Endothelial cell of umbilical vein (primary cell): ENCODE measurements around the gene PPCDC. TPM values are rescaled to one million over a fixed set of nuclear protein-coding genes. Genes with fewer than 3 reads are reported as not detected.

ENCODE experiments used
- BruUV-seq: library from RNA; stranded (reverse); fragments of 400-500 nt; replicated peaks from 2 replicates; lab custom pipeline; 2021; lab: Mats Ljungman, UMichigan
- CTCF ChIA-PET: fragments of 300-600, 350-600 bp; sonication (Branson Sonifier 250); formaldehyde crosslinking; loops from one replicate; lab custom pipeline; 2021; ENCODE audit warnings: antibody characterized with exemption, inconsistent platforms; lab: Charles Lee
- POLR2A ChIA-PET: fragments of 300-600, 350-600 bp; sonication (Branson Sonifier 250); formaldehyde crosslinking; loops from one replicate; lab custom pipeline; 2021; ENCODE audit warnings: antibody characterized with exemption, inconsistent platforms; lab: Charles Lee
- DNase-seq: peaks from one replicate; pipeline ENCODE4 v3.0.0-alpha.2; 2011; ENCODE audit warnings: low read depth, low spot score
- FAIRE-seq: peaks from 2 replicates; lab custom pipeline; 2011; peaks lifted over from hg19 to GRCh38; lab: Jason Lieb, UNC
- H2AFZ ChIP-seq: 2 replicates; pipeline ENCODE4 v1.6.0; 2012; ENCODE audit warnings: low read depth, low read length, control low read depth, inconsistent platforms
- H3K27ac ChIP-seq: 2 replicates; pipeline ENCODE4 v1.5.1; 2011; ENCODE audit warnings: low read depth, mild to moderate bottlenecking, control low read depth, low read length, moderate library complexity; ENCODE audit not compliant: insufficient read depth
- H3K27me3 ChIP-seq, 2 experiments: 2 replicates each; pipeline versions ENCODE4 v1.6.0 to v1.6.1; 2011; ENCODE audit warnings: low read length in 2 of 2, mixed read lengths in 1 of 2; ENCODE audit not compliant: control insufficient read depth in 2 of 2, insufficient read depth in 2 of 2
- H3K36me3 ChIP-seq, 2 experiments: 2 replicates in 1 of 2; 3 replicates in 1 of 2; pipeline ENCODE4 v1.5.1; 2011; ENCODE audit warnings: low read length in 2 of 2, mild to moderate bottlenecking in 1 of 2, moderate library complexity in 1 of 2; ENCODE audit not compliant: control insufficient read depth in 2 of 2, insufficient read depth in 2 of 2; ENCODE audit errors: extremely low read depth in 1 of 2
- H3K4me1 ChIP-seq: 3 replicates; pipeline ENCODE4 v1.5.1; 2011; ENCODE audit warnings: mild to moderate bottlenecking, low read length; ENCODE audit not compliant: control insufficient read depth, insufficient read depth; ENCODE audit errors: extremely low read depth
- H3K4me2 ChIP-seq: 2 replicates; pipeline ENCODE4 v1.6.1; 2011; ENCODE audit warnings: low read length, control low read depth, mixed read lengths; ENCODE audit not compliant: insufficient read depth
- H3K4me3 ChIP-seq, 3 experiments: fragments of 200-600 bp in 1 of 3; sonication (generic), shearing (Covaris generic) in 1 of 3; replicated peaks in 1 of 3; 2 replicates each; pipeline ENCODE4 v1.5.1; 2011 to 2016; ENCODE audit warnings: control low read depth in 3 of 3, low read length in 3 of 3, mild to moderate bottlenecking in 2 of 3, inconsistent platforms in 1 of 3, low read depth in 1 of 3, moderate library complexity in 1 of 3; ENCODE audit not compliant: insufficient read depth in 1 of 3
- H3K79me2 ChIP-seq: 2 replicates; pipeline ENCODE4 v1.6.0; 2012; ENCODE audit warnings: low read length, inconsistent platforms; ENCODE audit not compliant: control insufficient read depth, insufficient read depth
- H3K9ac ChIP-seq: replicated peaks from 2 replicates; pipeline ENCODE3; 2011; ENCODE audit warnings: low read length, control low read depth; ENCODE audit not compliant: insufficient read depth; ENCODE audit errors: extremely low read depth
- H3K9me1 ChIP-seq: replicated peaks from 3 replicates; pipeline ENCODE4 v1.6.0; 2011; ENCODE audit warnings: mild to moderate bottlenecking, low read length; ENCODE audit not compliant: control insufficient read depth, insufficient read depth; ENCODE audit errors: extremely low read depth
- H3K9me3 ChIP-seq: replicated peaks from 2 replicates; pipeline ENCODE4 v1.5.1; 2012; ENCODE audit warnings: low read length, inconsistent platforms; ENCODE audit not compliant: control insufficient read depth, insufficient read depth
- H4K20me1 ChIP-seq: replicated peaks from 2 replicates; pipeline ENCODE3; 2011; ENCODE audit warnings: mild to moderate bottlenecking, low read length; ENCODE audit not compliant: control insufficient read depth, insufficient read depth; ENCODE audit errors: extremely low read depth
- EZH2 ChIP-seq: IDR thresholded peaks from 2 replicates; pipeline ENCODE4 v1.6.1; 2012; ENCODE audit warnings: borderline replicate concordance, low read depth, mild to moderate bottlenecking, moderate library complexity, low read length, inconsistent platforms; ENCODE audit not compliant: severe bottlenecking
- FOS ChIP-seq: IDR thresholded peaks from 2 replicates; pipeline ENCODE4 v1.6.1; 2011; ENCODE audit warnings: mild to moderate bottlenecking, low read length, moderate library complexity, borderline replicate concordance; ENCODE audit not compliant: insufficient read depth
- GATA2 ChIP-seq: IDR thresholded peaks from 2 replicates; pipeline ENCODE4 v1.7.0; 2011; ENCODE audit warnings: low read depth, mild to moderate bottlenecking, moderate library complexity, mixed read lengths, low read length; ENCODE audit not compliant: insufficient read length, insufficient read depth
- JUN ChIP-seq: IDR thresholded peaks from 2 replicates; pipeline ENCODE4 v1.6.1; 2011; ENCODE audit warnings: borderline replicate concordance, low read depth; ENCODE audit not compliant: insufficient read length, insufficient read depth
- MYC ChIP-seq: IDR thresholded peaks from one replicate; pipeline ENCODE4 v1.6.1; 2011; ENCODE audit warnings: mild to moderate bottlenecking, low read depth, low read length
- POLR2A ChIP-seq: IDR thresholded peaks from 2 replicates; pipeline ENCODE4 v1.6.1; 2012; ENCODE audit warnings: low read depth, mild to moderate bottlenecking, control low read depth, low read length
- POLR2AphosphoS5 ChIP-seq: IDR thresholded peaks from 2 replicates; pipeline ENCODE4 v1.6.1; 2012; ENCODE audit warnings: low read depth, mild to moderate bottlenecking, control low read depth, low read length, moderate library complexity; ENCODE audit not compliant: insufficient read depth
- dilution Hi-C: fragments of 300-500 bp; cut with MboI; formaldehyde crosslinking; loops from one replicate; pipeline ENCODE4 v1.15.0; 2019; ENCODE audit warnings: low sequenced_read_pairs; ENCODE audit not compliant: extremely low pct_ligation_motif_present
- intact Hi-C: fragments of 100-400 bp; cut with micrococcal nuclease; formaldehyde crosslinking; loops from one replicate; pipeline ENCODE4 v1.10.0; 2022
- polyA plus RNA-seq, 4 experiments: library from polyadenylated mRNA; depleted of rRNA in 3 of 4; stranded (reverse) in 3 of 4; unstranded in 1 of 4; fragments of >200 nt; gene quantifications; 2 replicates each; pipeline versions ENCODE4 v1.2.1 to v1.2.3, GENCODE V29; 2011 to 2012; ENCODE audit warnings: missing spikeins in 1 of 4
- total RNA-seq: library from RNA; stranded (reverse); gene quantifications from 2 replicates; pipeline ENCODE4 v1.2.3, GENCODE V29; 2021
- TF ChIP-seq, protein P1 (sequence below): IDR thresholded peaks from 2 replicates; pipeline ENCODE4 v1.6.1; 2011; ENCODE audit not compliant: insufficient read depth, insufficient read length
- TF ChIP-seq, protein P2 (sequence below), 2 donors: IDR thresholded peaks; 1 replicate in 1 of 2; 2 replicates in 1 of 2; pipeline ENCODE4 v1.5.1; 2011; ENCODE audit warnings: low read length in 2 of 2, mild to moderate bottlenecking in 2 of 2, moderate library complexity in 2 of 2, control low read depth in 1 of 2, inconsistent platforms in 1 of 2, low read depth in 1 of 2; ENCODE audit not compliant: insufficient read depth in 1 of 2; ENCODE audit errors: extremely low read depth in 1 of 2

PPCDC gene
- total and polyA plus RNA-seq, 2 donors (not counting 3 experiments of a cell fraction or from before 2014, with no cell fraction given) = 14.5 to 21.4 TPM

DNA sequence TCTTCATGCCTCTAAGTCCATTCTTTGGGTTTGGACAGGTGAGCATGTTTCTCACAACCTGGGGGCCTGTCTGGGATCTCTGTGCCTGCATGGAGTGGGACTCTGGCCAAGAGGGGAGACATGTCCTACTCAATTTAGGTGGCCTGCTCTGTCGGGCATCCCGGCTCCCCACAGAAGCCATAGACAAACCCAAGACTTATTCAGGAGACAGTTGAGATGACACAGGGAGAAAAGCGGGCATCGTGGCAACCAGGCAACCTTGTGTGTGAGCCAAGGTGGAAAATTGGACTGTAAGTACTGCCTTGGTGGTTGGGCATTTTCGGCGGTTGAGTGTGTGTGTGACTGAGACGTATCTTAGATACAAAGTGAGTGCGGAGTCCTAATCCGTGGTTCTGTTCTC lies 40.5 kb downstream of the PPCDC start:
- ChIA-PET CTCF (no interaction called here), POLR2A (no interaction called here)
- H3K27ac ChIP-seq = no peak overlapping the region
- H4K20me1 ChIP-seq = no peaks in the 10 kb centered on the region
- intact Hi-C loops = no loop called here
- H3K9ac ChIP-seq = no peak overlapping the region
- no peak overlapping the region for H2AFZ ChIP-seq
- DNase-seq (no peak), FAIRE-seq (no peak)
- H3K9me1 ChIP-seq = no peaks in the 10 kb centered on the region
- dilution Hi-C loops = no loop called here
- H3K4me1 ChIP-seq = no peaks in the 10 kb centered on the region
- no peak overlapping the region for H3K4me2 ChIP-seq
- H3K27me3 ChIP-seq = no peaks in the 10 kb centered on the region
- no TSS peak for BruUV-seq
- no peaks in the 10 kb centered on the region for H3K36me3 ChIP-seq
- no peaks in the 10 kb centered on the region for H3K9me3 ChIP-seq
- TF ChIP-seq POLR2A (no peak), MYC (no peak), EZH2 (no peak)
- no peak overlapping the region for H3K4me3 ChIP-seq
- no peaks in the 10 kb centered on the region for H3K79me2 ChIP-seq

DNA sequence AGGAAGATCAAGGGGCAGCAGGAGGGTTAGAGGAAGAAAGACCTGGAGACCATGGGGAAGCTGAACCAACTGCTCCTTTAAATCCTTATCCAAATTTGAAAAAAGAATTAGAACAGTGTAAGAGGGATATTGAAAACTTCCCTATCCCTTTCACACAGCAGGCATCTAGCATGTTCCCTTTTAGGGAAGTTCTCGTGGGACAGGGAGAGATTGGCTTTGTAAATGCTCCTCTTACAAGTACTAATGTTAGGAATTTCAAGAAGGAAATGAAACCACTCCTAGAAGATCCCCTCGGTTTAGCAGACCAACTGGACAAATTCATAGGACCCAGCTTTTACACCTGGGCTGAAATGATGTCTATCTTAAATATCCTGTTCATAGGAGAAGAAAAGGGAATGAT lies 41.5 kb downstream of the PPCDC start:
- Histone ChIP-seq H3K4me3 (no peak overlapping the region), H3K9ac (no peak overlapping the region), H3K4me1 (no peaks in the 10 kb centered on the region), H2AFZ (no peak overlapping the region), H3K4me2 (no peak overlapping the region), H3K27ac (no peak overlapping the region), H3K9me3 (no peaks in the 10 kb centered on the region), H3K36me3 (no peaks in the 10 kb centered on the region), H3K27me3 (no peaks in the 10 kb centered on the region), H3K9me1 (no peaks in the 10 kb centered on the region), H3K79me2 (no peaks in the 10 kb centered on the region), H4K20me1 (no peaks in the 10 kb centered on the region)
- dilution Hi-C loops (no loop called here), intact Hi-C loops (no loop called here)
- CTCF ChIA-PET = no interaction called here
- POLR2A ChIA-PET = no interaction called here
- TF ChIP-seq, protein P1, sequence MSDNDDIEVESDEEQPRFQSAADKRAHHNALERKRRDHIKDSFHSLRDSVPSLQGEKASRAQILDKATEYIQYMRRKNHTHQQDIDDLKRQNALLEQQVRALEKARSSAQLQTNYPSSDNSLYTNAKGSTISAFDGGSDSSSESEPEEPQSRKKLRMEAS = no peak
- TF ChIP-seq, protein P2, sequence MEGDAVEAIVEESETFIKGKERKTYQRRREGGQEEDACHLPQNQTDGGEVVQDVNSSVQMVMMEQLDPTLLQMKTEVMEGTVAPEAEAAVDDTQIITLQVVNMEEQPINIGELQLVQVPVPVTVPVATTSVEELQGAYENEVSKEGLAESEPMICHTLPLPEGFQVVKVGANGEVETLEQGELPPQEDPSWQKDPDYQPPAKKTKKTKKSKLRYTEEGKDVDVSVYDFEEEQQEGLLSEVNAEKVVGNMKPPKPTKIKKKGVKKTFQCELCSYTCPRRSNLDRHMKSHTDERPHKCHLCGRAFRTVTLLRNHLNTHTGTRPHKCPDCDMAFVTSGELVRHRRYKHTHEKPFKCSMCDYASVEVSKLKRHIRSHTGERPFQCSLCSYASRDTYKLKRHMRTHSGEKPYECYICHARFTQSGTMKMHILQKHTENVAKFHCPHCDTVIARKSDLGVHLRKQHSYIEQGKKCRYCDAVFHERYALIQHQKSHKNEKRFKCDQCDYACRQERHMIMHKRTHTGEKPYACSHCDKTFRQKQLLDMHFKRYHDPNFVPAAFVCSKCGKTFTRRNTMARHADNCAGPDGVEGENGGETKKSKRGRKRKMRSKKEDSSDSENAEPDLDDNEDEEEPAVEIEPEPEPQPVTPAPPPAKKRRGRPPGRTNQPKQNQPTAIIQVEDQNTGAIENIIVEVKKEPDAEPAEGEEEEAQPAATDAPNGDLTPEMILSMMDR (IDR thresholded peaks at IDR 0.05; ENCODE audit: extremely low read depth in 1 of 2, insufficient read depth in 1 of 2, low read depth in 1 of 2, low read length in 2 of 2) = no peak
- TF ChIP-seq FOS = no peak
- TF ChIP-seq POLR2AphosphoS5 = no peak
- no peak for TF ChIP-seq MYC
- TF ChIP-seq EZH2 = no peak
- TF ChIP-seq JUN = no peak
- TF ChIP-seq GATA2 = no peak
- no peak for TF ChIP-seq POLR2A
- FAIRE-seq (no peak), DNase-seq (no peak)
- BruUV-seq = no TSS peak
